ENCODE data around the gene ADAMTS6.

ADAMTS6 gene

DNA sequence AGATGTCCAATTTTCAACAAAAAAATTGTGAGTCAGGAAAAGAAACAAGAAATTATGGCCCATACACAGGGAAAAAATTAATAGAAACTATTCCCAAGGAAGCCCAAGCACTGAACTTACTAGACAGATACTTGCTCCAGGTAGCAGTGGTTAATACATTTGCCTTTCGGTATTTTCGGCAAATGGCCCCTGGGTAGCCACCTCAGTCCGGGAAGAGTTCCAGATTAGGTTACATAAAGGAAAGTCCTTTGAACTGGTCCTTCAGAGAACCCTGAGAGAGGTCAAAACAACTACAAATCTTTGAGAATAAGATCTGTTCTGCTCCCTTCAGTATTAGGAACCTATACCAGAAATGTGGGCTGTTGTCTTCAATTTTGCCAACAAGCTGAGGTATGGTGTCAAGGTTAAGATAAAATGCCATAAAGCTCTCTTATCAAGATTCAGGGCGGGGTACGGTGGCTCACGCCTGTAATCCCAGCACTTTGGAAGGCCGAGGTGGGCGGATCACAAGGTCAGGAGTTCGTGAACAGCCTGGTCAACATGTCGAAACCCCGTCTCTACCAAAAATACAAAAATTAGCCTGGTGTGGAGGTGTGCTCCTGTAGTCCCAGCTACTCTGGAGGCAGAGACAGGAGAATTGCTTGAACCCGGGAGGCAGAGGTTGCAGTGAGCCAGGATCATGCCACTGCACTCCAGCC lies 369.6 kb downstream of the ADAMTS6 start:
- Histone ChIP-seq H3K9ac (ENCODE audit: low read depth, low read length) (no peak overlapping the region), H3K27me3 (ENCODE audit: control insufficient read depth, insufficient read depth, low read length) (no peaks in the 10 kb centered on the region), H3K36me3 (ENCODE audit: control insufficient read depth, insufficient read depth, low read length) (no peaks in the 10 kb centered on the region), H3K4me1 (ENCODE audit: control insufficient read depth, insufficient read depth, low read length) (no peaks in the 10 kb centered on the region), H3K9me3 (ENCODE audit: control insufficient read depth, insufficient read depth, low read length) (no peaks in the 10 kb centered on the region), H3K4me3 (ENCODE audit: low read depth, low read length) (no peak overlapping the region)

DNA sequence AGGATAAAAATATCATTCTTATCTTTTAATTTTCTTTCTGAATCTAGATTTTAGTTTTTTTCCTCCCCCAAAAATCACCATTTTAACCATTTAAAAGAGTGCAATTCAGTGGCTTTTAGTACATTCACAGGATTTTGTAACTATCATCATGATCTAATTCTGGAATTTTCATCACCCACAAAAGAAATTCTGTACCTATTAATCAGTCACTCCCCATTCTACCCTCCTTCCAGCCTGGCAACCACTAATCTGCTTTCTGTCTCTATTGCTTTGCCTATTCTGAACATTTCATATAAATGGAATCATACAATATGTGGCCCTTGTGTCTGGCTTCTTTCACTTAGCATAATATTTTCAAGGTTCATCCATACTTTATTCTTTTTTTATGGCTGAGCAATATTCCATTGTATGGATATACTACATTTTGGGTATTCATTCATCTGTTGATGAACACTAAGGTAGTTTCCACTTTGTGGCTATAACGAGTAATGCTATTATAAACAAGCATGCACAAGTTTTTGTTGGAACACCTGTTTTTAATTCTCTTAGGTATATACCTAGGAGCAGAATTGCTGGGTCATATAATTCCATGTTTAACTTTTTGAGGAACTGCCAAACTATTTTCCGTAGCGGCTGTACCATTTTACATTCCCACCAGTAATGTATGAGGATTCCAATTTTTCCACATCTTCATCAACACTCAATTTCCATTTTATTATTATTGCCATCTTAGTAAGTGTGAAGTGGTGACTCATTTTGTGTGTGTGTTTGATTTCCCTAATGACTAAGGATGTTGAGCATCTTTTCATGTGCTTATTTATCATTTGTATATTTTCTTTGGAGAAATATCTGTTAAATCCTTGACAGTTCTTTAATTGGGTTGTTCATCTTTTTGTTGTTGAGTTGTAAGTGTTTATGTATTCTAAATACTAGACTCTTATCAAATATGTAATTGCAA lies 372.7 kb downstream of the ADAMTS6 start:
- Histone ChIP-seq H3K9ac (ENCODE audit: low read depth, low read length) (no peak overlapping the region), H3K4me1 (ENCODE audit: control insufficient read depth, insufficient read depth, low read length) (no peaks in the 10 kb centered on the region), H3K36me3 (ENCODE audit: control insufficient read depth, insufficient read depth, low read length) (no peaks in the 10 kb centered on the region), H3K9me3 (ENCODE audit: control insufficient read depth, insufficient read depth, low read length) (no peaks in the 10 kb centered on the region), H3K4me3 (ENCODE audit: low read depth, low read length) (no peak overlapping the region), H3K27me3 (ENCODE audit: control insufficient read depth, insufficient read depth, low read length) (no peaks in the 10 kb centered on the region)

DNA sequence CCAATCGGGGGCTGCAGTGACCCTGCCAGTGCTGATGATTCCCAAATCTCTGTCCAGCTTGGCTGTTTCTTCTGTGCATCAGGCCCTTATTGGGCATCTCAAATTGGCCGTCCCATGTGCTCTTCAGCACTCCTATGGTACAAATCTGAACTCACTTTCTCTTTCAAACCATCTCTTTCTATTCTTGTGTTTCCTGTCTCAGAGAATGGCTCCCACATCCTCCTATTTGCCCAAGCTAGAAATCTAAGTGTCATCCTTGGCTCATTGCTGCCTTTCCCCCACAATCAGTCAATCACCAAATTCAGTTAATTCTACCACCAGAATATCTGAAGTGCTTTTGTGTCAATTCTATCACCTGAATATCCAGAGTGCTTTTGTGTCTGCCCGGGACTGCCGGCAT lies 376.4 kb downstream of the ADAMTS6 start:
- no peaks in the 10 kb centered on the region for H3K36me3 ChIP-seq (ENCODE audit: control insufficient read depth, insufficient read depth, low read length)
- no peaks in the 10 kb centered on the region for H3K9me3 ChIP-seq (ENCODE audit: control insufficient read depth, insufficient read depth, low read length)
- no peak overlapping the region for H3K9ac ChIP-seq (ENCODE audit: low read depth, low read length)
- H3K27me3 ChIP-seq (ENCODE audit: control insufficient read depth, insufficient read depth, low read length): no peaks in the 10 kb centered on the region
- peaks cover 13% of the 10 kb centered on the region for H3K4me1 ChIP-seq (ENCODE audit: control insufficient read depth, insufficient read depth, low read length)
- no peak overlapping the region for H3K4me3 ChIP-seq (ENCODE audit: low read depth, low read length)

DNA sequence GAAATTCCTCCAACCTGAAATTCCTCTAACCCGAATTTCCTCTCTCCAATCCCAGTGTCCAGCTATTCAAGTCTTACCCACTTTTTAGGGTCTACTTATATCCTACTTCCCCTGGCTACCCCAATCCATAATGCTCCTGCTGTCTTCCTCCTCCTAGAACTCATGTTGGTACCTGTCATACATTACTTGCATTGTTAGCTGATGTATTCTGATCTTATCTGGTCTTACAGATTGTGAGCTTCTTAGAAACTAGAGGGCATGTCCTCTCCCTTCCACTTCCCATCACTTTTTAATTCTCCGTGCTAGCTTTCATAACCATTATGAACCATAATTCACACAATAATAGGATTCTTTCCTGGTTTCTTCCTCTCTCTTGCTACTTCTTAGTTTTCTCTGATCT lies 376.9 kb downstream of the ADAMTS6 start:
- Histone ChIP-seq H3K27me3 (ENCODE audit: control insufficient read depth, insufficient read depth, low read length) (no peaks in the 10 kb centered on the region), H3K9me3 (ENCODE audit: control insufficient read depth, insufficient read depth, low read length) (no peaks in the 10 kb centered on the region), H3K4me3 (ENCODE audit: low read depth, low read length) (no peak overlapping the region), H3K9ac (ENCODE audit: low read depth, low read length) (no peak overlapping the region), H3K36me3 (ENCODE audit: control insufficient read depth, insufficient read depth, low read length) (no peaks in the 10 kb centered on the region), H3K4me1 (ENCODE audit: control insufficient read depth, insufficient read depth, low read length) (peaks cover 13% of the 10 kb centered on the region)

DNA sequence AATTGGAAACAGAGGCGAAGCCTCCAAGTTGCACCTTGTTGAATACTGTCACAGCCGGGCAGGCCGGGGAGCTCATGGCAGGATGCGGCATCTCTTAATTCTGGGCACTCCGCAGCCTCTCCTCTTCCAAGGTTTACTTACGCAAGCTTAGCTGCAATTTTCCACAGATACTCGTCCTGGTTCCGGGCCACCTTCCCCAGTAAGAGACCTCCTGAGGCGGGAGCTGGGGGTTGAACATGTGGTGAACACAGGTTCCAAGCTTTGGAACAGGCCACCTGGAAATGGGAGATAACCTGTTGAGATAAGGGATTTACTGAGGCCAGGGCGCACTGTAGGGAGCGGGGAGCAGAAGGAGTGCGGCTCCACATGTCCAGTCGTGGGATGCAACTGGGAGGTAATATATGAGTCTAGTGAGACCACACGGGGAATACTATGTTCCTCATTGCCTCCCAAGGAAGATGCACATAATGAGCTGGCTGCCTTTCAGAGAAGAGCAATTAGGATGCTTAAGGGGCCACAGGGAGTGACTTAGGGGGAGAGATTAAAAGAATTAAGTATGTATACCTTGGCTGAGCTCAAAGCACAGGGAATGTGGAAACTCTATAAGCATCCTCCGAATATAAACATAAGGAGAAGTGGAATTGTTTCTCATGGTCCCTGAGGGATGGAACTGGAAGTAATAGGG lies 377.8 kb downstream of the ADAMTS6 start:
- H3K36me3 ChIP-seq (ENCODE audit: control insufficient read depth, insufficient read depth, low read length): no peaks in the 10 kb centered on the region

DNA sequence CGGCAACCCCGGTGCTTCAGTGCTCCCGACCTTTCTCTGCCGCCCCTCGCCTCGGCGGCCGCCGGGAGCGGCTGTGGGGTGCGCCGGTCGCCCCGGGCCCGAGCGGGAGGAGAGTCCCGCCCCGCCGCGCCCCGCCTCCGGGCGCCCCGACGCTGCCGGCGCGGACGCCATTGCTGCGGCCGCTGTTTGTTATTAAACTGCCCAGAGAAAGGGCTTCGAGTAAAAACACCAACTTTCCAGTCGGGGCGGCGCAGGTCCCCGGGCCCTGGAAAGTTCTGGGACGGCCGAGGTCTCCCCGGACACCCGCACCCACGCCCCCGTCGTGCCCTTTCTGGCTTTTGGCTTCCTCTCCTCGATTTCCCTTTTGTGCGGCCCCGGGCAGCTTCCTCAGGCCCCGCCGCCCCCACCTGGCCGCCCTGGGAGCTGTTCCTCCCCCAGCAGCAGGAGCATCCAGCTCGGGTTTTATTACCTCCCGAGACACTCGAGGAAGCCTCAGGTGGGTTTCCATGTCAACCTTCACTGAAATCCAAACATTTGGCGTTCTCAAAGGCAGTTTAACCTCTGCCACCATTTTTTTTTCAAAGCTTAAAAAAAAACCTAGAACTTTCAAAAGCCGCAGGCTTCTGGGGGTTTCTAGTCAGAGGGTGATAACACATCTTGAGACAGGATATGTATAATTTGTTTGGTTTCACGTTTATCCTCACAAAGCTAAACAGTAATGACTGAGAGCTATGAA lies 378.6 kb downstream of the ADAMTS6 start:
- Histone ChIP-seq H3K4me3 (ENCODE audit: low read depth, low read length) (peak overlapping the region; percentile 45), H3K36me3 (ENCODE audit: control insufficient read depth, insufficient read depth, low read length) (no peaks in the 10 kb centered on the region), H3K4me1 (ENCODE audit: control insufficient read depth, insufficient read depth, low read length) (peaks cover 13% of the 10 kb centered on the region), H3K9me3 (ENCODE audit: control insufficient read depth, insufficient read depth, low read length) (no peaks in the 10 kb centered on the region), H3K9ac (ENCODE audit: low read depth, low read length) (peak overlapping the region; percentile 70), H3K27me3 (ENCODE audit: control insufficient read depth, insufficient read depth, low read length) (no peaks in the 10 kb centered on the region)

More for the DNA sequence above, 377.8 kb downstream of the ADAMTS6 start:
- Histone ChIP-seq H3K27me3 (ENCODE audit: control insufficient read depth, insufficient read depth, low read length) (no peaks in the 10 kb centered on the region), H3K4me3 (ENCODE audit: low read depth, low read length) (peak overlapping the region; percentile 34), H3K4me1 (ENCODE audit: control insufficient read depth, insufficient read depth, low read length) (peaks cover 13% of the 10 kb centered on the region), H3K9ac (ENCODE audit: low read depth, low read length) (peak overlapping the region; percentile 18), H3K9me3 (ENCODE audit: control insufficient read depth, insufficient read depth, low read length) (no peaks in the 10 kb centered on the region)

DNA sequence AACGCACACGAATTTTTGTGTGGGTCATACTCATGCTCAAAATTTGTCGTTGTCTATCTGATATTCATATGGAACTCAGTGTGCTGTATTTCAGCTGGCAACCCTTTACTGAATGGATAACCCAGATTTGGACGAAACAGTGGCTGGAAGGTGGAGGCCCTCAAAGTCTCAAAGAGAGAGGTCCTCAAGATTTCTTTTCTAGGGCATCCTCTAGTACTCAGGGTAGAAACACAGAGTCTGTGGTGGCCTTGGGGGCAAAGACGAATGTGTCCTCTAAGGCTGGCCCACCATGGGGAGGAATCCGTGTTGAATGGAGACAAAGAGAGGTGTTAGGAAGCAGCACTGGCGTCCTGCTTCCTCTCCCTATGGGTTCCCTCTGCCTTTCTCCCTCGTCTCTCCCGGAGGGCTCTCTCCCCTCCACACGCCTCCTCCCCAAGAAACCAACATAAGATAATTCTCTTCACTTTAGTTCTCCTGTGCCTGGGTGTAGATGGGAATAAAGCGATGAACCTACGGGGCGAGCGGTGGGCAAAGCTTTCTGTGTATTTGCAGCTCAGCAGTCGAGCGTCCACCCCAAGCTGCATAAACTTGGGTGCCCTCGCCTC lies 379.2 kb downstream of the ADAMTS6 start:
- H3K9ac ChIP-seq (ENCODE audit: low read depth, low read length): peak overlapping the region; percentile 70
- H3K36me3 ChIP-seq (ENCODE audit: control insufficient read depth, insufficient read depth, low read length): no peaks in the 10 kb centered on the region
- H3K4me3 ChIP-seq (ENCODE audit: low read depth, low read length): peak overlapping the region; percentile 45
- H3K9me3 ChIP-seq (ENCODE audit: control insufficient read depth, insufficient read depth, low read length): no peaks in the 10 kb centered on the region
- H3K4me1 ChIP-seq (ENCODE audit: control insufficient read depth, insufficient read depth, low read length): peaks cover 13% of the 10 kb centered on the region
- H3K27me3 ChIP-seq (ENCODE audit: control insufficient read depth, insufficient read depth, low read length): no peaks in the 10 kb centered on the region

DNA sequence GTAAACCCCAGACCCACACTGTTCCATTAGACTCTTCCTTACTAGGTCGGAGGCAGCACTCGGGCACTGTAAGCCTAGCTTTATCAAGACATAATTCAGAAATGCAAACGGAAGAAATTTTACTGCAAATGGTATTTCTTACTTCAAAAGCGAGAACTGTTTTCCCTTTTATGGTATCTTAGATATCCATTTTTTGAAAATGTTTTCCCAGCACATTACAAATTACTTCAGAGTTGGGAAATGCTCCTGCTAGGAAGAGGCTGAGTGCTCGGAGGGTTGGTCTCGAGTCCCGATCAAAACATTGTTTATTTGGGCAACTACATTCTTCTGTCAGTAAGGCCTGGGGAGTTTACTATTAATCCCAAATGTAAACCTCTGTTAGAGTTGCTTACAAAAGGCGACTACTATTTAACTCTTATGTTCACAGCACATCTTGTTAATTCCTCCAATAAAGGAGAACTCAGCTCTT lies 380.1 kb downstream of the ADAMTS6 start:
- no peaks in the 10 kb centered on the region for H3K27me3 ChIP-seq (ENCODE audit: control insufficient read depth, insufficient read depth, low read length)

DNA sequence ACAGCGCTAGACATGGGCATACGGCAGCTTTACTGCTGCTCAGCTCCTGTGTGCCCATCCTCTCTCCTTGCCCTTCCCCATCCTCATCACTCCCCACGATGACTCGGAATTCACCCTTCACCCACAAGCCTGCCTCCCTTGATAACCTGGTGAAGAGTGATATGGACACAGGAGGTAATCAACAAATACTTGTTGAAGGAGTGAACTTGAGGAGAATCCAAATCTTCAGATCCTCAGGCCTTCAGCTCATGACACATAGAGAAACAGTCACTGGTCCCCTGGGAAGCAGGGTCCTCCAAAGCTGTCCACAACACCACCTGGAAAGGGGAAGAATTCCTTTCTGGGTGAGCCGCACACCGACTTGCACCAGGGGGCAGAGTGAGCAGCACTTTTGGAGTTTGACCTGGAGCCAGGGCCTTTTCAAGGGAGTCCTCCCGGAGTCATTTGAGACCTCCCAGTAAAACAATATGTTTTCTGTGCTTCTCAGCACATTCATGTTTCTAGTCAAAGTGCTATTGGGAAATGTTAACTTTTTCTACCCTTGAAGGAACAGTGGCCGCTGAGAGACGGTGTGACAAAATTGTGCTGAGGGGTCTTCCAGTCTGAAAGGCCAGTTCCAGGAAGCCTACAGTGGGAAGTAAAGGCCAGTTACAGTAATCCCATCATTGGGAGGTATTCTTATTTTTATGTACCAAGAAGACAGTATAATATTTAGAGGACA lies 380.6 kb downstream of the ADAMTS6 start:
- peaks cover 13% of the 10 kb centered on the region for H3K4me1 ChIP-seq (ENCODE audit: control insufficient read depth, insufficient read depth, low read length)
- no peaks in the 10 kb centered on the region for H3K9me3 ChIP-seq (ENCODE audit: control insufficient read depth, insufficient read depth, low read length)
- no peaks in the 10 kb centered on the region for H3K27me3 ChIP-seq (ENCODE audit: control insufficient read depth, insufficient read depth, low read length)
- no peak overlapping the region for H3K9ac ChIP-seq (ENCODE audit: low read depth, low read length)
- H3K4me3 ChIP-seq (ENCODE audit: low read depth, low read length): no peak overlapping the region
- H3K36me3 ChIP-seq (ENCODE audit: control insufficient read depth, insufficient read depth, low read length): no peaks in the 10 kb centered on the region

More for the DNA sequence above, 380.1 kb downstream of the ADAMTS6 start:
- Histone ChIP-seq H3K9ac (ENCODE audit: low read depth, low read length) (no peak overlapping the region), H3K9me3 (ENCODE audit: control insufficient read depth, insufficient read depth, low read length) (no peaks in the 10 kb centered on the region), H3K4me1 (ENCODE audit: control insufficient read depth, insufficient read depth, low read length) (peaks cover 13% of the 10 kb centered on the region), H3K4me3 (ENCODE audit: low read depth, low read length) (no peak overlapping the region), H3K36me3 (ENCODE audit: control insufficient read depth, insufficient read depth, low read length) (no peaks in the 10 kb centered on the region)

Measured in iPS-15b (cell line).